ENCODE measurements around the gene DNAJC28. TPM values are rescaled to one million over a fixed set of nuclear protein-coding genes. Genes with fewer than 3 reads are reported as not detected.

DNAJC28 gene
- total RNA-seq, 1 experiment from 2014 or later: 2.5 TPM

DNA sequence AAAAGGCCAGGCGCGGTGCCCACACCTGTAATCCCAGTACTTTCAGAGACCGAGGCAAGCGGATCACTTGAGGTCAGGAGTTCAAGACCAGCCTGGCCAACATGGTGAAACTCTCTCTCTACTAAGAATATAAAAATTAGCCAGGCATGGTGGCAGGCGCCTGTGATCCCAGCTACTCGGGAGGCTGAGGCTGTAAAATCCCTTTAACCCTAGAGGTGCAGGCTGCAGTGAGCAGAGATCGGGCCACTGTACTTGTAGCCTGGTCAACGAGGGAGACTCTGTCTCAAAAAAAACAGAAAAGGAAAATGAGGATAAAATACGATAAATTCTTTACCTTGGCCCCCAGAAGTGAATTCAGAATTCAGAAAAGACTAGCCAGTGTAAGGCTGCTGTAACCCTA is 13.3 kb downstream of the DNAJC28 start:
- no TSS peak for BruUV-seq (replicated peaks)
- Mint-ChIP-seq H3K36me3 (ENCODE audit: insufficient read depth, unreplicated experiment) (no peaks in the 10 kb centered on the region), H3K27me3 (ENCODE audit: insufficient read depth, unreplicated experiment) (no peaks in the 10 kb centered on the region), H3K4me1 (ENCODE audit: low read depth, unreplicated experiment) (peaks cover 4% of the 10 kb centered on the region), H3K4me3 (ENCODE audit: unreplicated experiment) (peak overlapping the region; percentile 91), H3K27ac (ENCODE audit: unreplicated experiment) (peak overlapping the region; percentile 79), H3K9me3 (ENCODE audit: unreplicated experiment) (no peaks in the 10 kb centered on the region)
- peaks cover 6% of the 10 kb centered on the region; the same call in 1 of the 2 replicates for H3K4me1 ChIP-seq
- intact Hi-C loops (cut with micrococcal nuclease; ENCODE audit: unreplicated experiment): no loop called here
- TF ChIP-seq CTCF (IDR thresholded peaks at IDR 0.05; ENCODE audit: insufficient read depth in 1 of 2, low read depth in 1 of 2, low read length in 1 of 2, severe bottlenecking in 1 of 2, unreplicated experiment in 1 of 2): no peak
- ChIA-PET POLR2A (no interaction called here), CTCF (no interaction called here)
- no peaks in the 10 kb centered on the region for H3K36me3 ChIP-seq (ENCODE audit: control insufficient read depth, insufficient read depth, low read length)
- peak overlapping the region; percentile 91 for H3K4me3 ChIP-seq (ENCODE audit: low read depth, low read length)
- no peaks in the 10 kb centered on the region for H3K27me3 ChIP-seq (replicated peaks; ENCODE audit: control insufficient read depth, insufficient read depth, low read length)
- DNase-seq: no peak
- H3K9me3 ChIP-seq: no peaks in the 10 kb centered on the region

GRCh38 chr21:33477066-33477465 is 14.4 kb downstream of the DNAJC28 start:
- Mint-ChIP-seq H3K4me3 (ENCODE audit: unreplicated experiment) (peak overlapping the region; percentile 91), H3K36me3 (ENCODE audit: insufficient read depth, unreplicated experiment) (no peaks in the 10 kb centered on the region), H3K27me3 (ENCODE audit: insufficient read depth, unreplicated experiment) (no peaks in the 10 kb centered on the region), H3K27ac (ENCODE audit: unreplicated experiment) (no peak overlapping the region), H3K4me1 (ENCODE audit: low read depth, unreplicated experiment) (peaks cover 4% of the 10 kb centered on the region), H3K9me3 (ENCODE audit: unreplicated experiment) (no peaks in the 10 kb centered on the region)
- H3K27me3 ChIP-seq (replicated peaks; ENCODE audit: control insufficient read depth, insufficient read depth, low read length): no peaks in the 10 kb centered on the region
- no peak for TF ChIP-seq CTCF (IDR thresholded peaks at IDR 0.05; ENCODE audit: insufficient read depth in 1 of 2, low read depth in 1 of 2, low read length in 1 of 2, severe bottlenecking in 1 of 2, unreplicated experiment in 1 of 2)
- H3K4me3 ChIP-seq (ENCODE audit: low read depth, low read length): no peak overlapping the region
- BruUV-seq (replicated peaks): no TSS peak
- CTCF ChIA-PET: no interaction called here
- H3K4me1 ChIP-seq: peaks cover 6% of the 10 kb centered on the region; the same call in 1 of the 2 replicates
- H3K9me3 ChIP-seq: no peaks in the 10 kb centered on the region
- intact Hi-C loops (cut with micrococcal nuclease; ENCODE audit: unreplicated experiment): no loop called here
- H3K36me3 ChIP-seq (ENCODE audit: control insufficient read depth, insufficient read depth, low read length): no peaks in the 10 kb centered on the region
- POLR2A ChIA-PET: no interaction called here
- DNase-seq: no peak

DNA sequence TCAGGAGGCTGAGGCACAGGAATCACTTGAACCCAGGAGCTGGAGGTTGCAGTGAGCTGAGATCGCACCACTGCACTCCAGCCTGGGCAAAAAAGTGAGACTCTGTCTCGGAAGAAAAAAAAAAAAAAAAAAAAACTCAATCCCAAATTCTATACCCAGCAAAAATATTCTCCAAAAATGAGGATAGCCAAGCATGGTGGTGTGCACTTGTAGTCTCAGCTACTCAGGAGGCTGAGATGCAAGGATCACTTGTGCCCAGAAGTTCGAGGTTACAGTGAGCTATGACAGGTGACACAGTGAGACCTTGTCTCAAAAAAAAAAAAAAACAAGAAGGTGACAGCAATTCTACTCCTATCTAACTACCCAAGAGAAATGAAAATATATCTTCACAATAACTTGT is 18.2 kb downstream of the DNAJC28 start:
- no peaks in the 10 kb centered on the region for H3K36me3 Mint-ChIP-seq (ENCODE audit: insufficient read depth, unreplicated experiment)
- Histone ChIP-seq H3K27me3 (replicated peaks; ENCODE audit: control insufficient read depth, insufficient read depth, low read length) (no peaks in the 10 kb centered on the region), H3K9me3 (no peaks in the 10 kb centered on the region), H3K4me1 (no peaks in the 10 kb centered on the region), H3K4me3 (ENCODE audit: low read depth, low read length) (no peak overlapping the region), H3K36me3 (ENCODE audit: control insufficient read depth, insufficient read depth, low read length) (no peaks in the 10 kb centered on the region)
- H3K27ac Mint-ChIP-seq (ENCODE audit: unreplicated experiment): no peak overlapping the region
- H3K27me3 Mint-ChIP-seq (ENCODE audit: insufficient read depth, unreplicated experiment): no peaks in the 10 kb centered on the region
- intact Hi-C loops (cut with micrococcal nuclease; ENCODE audit: unreplicated experiment): no loop called here
- ChIA-PET POLR2A (no interaction called here), CTCF (no interaction called here)
- no peak overlapping the region for H3K4me3 Mint-ChIP-seq (ENCODE audit: unreplicated experiment)
- no peak for TF ChIP-seq CTCF (IDR thresholded peaks at IDR 0.05; ENCODE audit: insufficient read depth in 1 of 2, low read depth in 1 of 2, low read length in 1 of 2, severe bottlenecking in 1 of 2, unreplicated experiment in 1 of 2)
- H3K9me3 Mint-ChIP-seq (ENCODE audit: unreplicated experiment): no peaks in the 10 kb centered on the region
- H3K4me1 Mint-ChIP-seq (ENCODE audit: low read depth, unreplicated experiment): no peaks in the 10 kb centered on the region
- no peak for DNase-seq
- no TSS peak for BruUV-seq (replicated peaks)

Measured in Caco-2 (cell line).